ENCODE measurements around the gene RALGAPA2. TPM values are rescaled to one million over a fixed set of nuclear protein-coding genes. Genes with fewer than 3 reads are reported as not detected.

Gene RALGAPA2
- total RNA-seq, 1 experiment from 2014 or later = 13.4 TPM

DNA sequence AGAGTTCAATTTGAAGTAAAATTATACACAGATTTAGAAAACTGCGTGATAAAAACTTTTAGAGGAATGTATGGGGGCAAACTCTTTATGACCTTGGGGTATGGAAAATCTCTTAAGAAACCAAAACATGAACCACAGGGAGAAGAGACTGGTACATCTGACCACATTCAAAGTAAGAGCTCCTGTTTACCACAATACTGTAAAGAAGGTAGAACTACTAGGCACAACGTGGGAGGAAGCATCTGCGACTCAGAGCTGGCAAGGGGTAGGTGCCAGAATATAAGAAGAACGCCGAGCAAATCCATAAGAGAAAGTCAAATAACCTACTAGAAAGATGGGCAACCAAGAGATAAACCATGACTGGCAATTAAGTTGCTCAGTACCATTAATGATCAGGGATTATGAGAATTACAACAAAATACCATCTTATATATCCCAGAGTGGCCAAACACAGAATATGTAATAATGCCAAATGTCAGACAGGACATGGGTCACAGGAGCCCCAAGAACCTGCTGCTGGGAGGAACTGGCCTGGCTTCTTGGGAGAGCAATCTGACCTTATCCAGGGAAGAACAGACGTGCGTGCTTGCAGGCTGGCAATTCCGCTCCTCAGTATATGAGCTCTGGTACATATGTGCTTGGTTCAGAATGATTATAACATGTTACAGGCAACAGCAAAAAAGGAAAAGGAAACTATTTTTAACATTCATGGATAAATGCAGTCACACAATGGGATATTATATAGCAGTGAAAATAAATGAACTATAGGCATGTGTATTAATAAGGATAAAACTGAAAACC lies 294.4 kb downstream of the RALGAPA2 start:
- Histone ChIP-seq H3K27me3 (ENCODE audit: control insufficient read depth, insufficient read depth, low read length) (no peaks in the 10 kb centered on the region), H3K36me3 (ENCODE audit: control insufficient read depth, insufficient read depth, low read length) (no peaks in the 10 kb centered on the region), H3K9me3 (ENCODE audit: control insufficient read depth, insufficient read depth, low read depth, low read length) (no peaks in the 10 kb centered on the region), H3K4me1 (ENCODE audit: control insufficient read depth, insufficient read depth, low read length) (no peaks in the 10 kb centered on the region), H3K27ac (ENCODE audit: low read length) (no peak overlapping the region), H3K4me3 (ENCODE audit: low read depth in 2 of 2, low read length in 2 of 2) (no peak overlapping the region)
- TF ChIP-seq POLR2AphosphoS5 (IDR thresholded peaks at IDR 0.05; ENCODE audit: low read depth, low read length) (no peak), TCF7L2 (IDR thresholded peaks at IDR 0.05; ENCODE audit: low read depth, low read length) (no peak), SIN3A (IDR thresholded peaks at IDR 0.05; ENCODE audit: borderline replicate concordance, insufficient read depth, low read depth, low read length) (no peak), REST (IDR thresholded peaks at IDR 0.05; ENCODE audit: insufficient read depth in 1 of 2, low read depth in 2 of 2, low read length in 1 of 2) (no peak)
- TF ChIP-seq, protein P1, sequence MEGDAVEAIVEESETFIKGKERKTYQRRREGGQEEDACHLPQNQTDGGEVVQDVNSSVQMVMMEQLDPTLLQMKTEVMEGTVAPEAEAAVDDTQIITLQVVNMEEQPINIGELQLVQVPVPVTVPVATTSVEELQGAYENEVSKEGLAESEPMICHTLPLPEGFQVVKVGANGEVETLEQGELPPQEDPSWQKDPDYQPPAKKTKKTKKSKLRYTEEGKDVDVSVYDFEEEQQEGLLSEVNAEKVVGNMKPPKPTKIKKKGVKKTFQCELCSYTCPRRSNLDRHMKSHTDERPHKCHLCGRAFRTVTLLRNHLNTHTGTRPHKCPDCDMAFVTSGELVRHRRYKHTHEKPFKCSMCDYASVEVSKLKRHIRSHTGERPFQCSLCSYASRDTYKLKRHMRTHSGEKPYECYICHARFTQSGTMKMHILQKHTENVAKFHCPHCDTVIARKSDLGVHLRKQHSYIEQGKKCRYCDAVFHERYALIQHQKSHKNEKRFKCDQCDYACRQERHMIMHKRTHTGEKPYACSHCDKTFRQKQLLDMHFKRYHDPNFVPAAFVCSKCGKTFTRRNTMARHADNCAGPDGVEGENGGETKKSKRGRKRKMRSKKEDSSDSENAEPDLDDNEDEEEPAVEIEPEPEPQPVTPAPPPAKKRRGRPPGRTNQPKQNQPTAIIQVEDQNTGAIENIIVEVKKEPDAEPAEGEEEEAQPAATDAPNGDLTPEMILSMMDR (IDR thresholded peaks at IDR 0.05) = no peak
- ChIA-PET POLR2A (no interaction called here), CTCF (no interaction called here)
- no peak for ATAC-seq
- in situ Hi-C loops (cut with HindIII; ENCODE audit: low pct_unique_long_range_greater_than_20kb, low sequenced_read_pairs) (no loop called here), intact Hi-C loops (cut with micrococcal nuclease; ENCODE audit: unreplicated experiment) (no loop called here)
- no TSS peak for BruUV-seq (replicated peaks)
- DNase-seq (ENCODE audit: low read depth, low spot score) = no peak

- ATAC-seq (no peak), DNase-seq (ENCODE audit: low read depth, low spot score) (no peak)
- Histone ChIP-seq H3K4me1 (ENCODE audit: control insufficient read depth, insufficient read depth, low read length) (no peaks in the 10 kb centered on the region), H3K4me3 (ENCODE audit: low read depth in 2 of 2, low read length in 2 of 2) (no peak overlapping the region), H3K9me3 (ENCODE audit: control insufficient read depth, insufficient read depth, low read depth, low read length) (no peaks in the 10 kb centered on the region), H3K36me3 (ENCODE audit: control insufficient read depth, insufficient read depth, low read length) (no peaks in the 10 kb centered on the region), H3K27ac (ENCODE audit: low read length) (no peak overlapping the region), H3K27me3 (ENCODE audit: control insufficient read depth, insufficient read depth, low read length) (no peaks in the 10 kb centered on the region)
- CTCF ChIA-PET = no interaction called here
- BruUV-seq (replicated peaks) = no TSS peak
- TF ChIP-seq REST (IDR thresholded peaks at IDR 0.05; ENCODE audit: insufficient read depth in 1 of 2, low read depth in 2 of 2, low read length in 1 of 2) = no peak
- TF ChIP-seq POLR2AphosphoS5 (IDR thresholded peaks at IDR 0.05; ENCODE audit: low read depth, low read length) = no peak
- TF ChIP-seq SIN3A (IDR thresholded peaks at IDR 0.05; ENCODE audit: borderline replicate concordance, insufficient read depth, low read depth, low read length) = no peak
- POLR2A ChIA-PET = no interaction called here
- in situ Hi-C loops (cut with HindIII; ENCODE audit: low pct_unique_long_range_greater_than_20kb, low sequenced_read_pairs) (no loop called here), intact Hi-C loops (cut with micrococcal nuclease; ENCODE audit: unreplicated experiment) (no loop called here)
Measured at GRCh38 chr20:20415321-20415720, 297.1 kb downstream of the RALGAPA2 start.

Measured in Panc1 (cell line).